Activated CD4-positive, alpha-beta memory T cell treated with anti-CD3 and anti-CD28 coated beads for 36 hours (primary cell): ENCODE data around the gene EDIL3. TPM values are rescaled to one million over a fixed set of nuclear protein-coding genes. Genes with fewer than 3 reads are reported as not detected.

Source experiments
- CTCF ChIA-PET: fragments of 350-600 bp; sonication (Branson Sonifier 250); formaldehyde crosslinking; loops from one replicate; lab custom pipeline; 2021; ENCODE audit warnings: antibody characterized with exemption, inconsistent platforms; lab: Charles Lee
- POLR2A ChIA-PET: fragments of 350-600 bp; sonication (Branson Sonifier 250); formaldehyde crosslinking; loops from one replicate; lab custom pipeline; 2021; ENCODE audit warnings: antibody characterized with exemption; lab: Charles Lee
- DNase-seq: peaks from one replicate; pipeline ENCODE4 v3.0.0-alpha.2; 2020
- H3K27ac Mint-ChIP-seq: one replicate; pipeline ENCODE4 v1.8.0; 2021; ENCODE audit warnings: mixed read lengths
- H3K27me3 Mint-ChIP-seq: one replicate; pipeline ENCODE4 v1.8.0; 2021; ENCODE audit warnings: mixed read lengths
- H3K36me3 Mint-ChIP-seq: one replicate; pipeline ENCODE4 v1.8.0; 2021; ENCODE audit warnings: mixed read lengths
- H3K4me1 Mint-ChIP-seq: one replicate; pipeline ENCODE4 v1.8.0; 2021; ENCODE audit warnings: low read depth, mixed read lengths
- H3K4me3 Mint-ChIP-seq: one replicate; pipeline ENCODE4 v1.8.0; 2021; ENCODE audit warnings: mild to moderate bottlenecking, mixed read lengths
- H3K9me3 Mint-ChIP-seq: one replicate; pipeline ENCODE4 v1.8.0; 2021; ENCODE audit warnings: mixed read lengths
- intact Hi-C: fragments of 100-400 bp; cut with micrococcal nuclease; formaldehyde crosslinking; loops from one replicate; pipeline ENCODE4 v1.15.1; 2023
- total RNA-seq, 2 experiments: library from RNA; stranded (reverse); gene quantifications; one replicate each; pipeline ENCODE4 v1.2.3, GENCODE V29; 2021

Gene EDIL3
- total RNA-seq, 2 experiments from 2014 or later: not detected

DNA sequence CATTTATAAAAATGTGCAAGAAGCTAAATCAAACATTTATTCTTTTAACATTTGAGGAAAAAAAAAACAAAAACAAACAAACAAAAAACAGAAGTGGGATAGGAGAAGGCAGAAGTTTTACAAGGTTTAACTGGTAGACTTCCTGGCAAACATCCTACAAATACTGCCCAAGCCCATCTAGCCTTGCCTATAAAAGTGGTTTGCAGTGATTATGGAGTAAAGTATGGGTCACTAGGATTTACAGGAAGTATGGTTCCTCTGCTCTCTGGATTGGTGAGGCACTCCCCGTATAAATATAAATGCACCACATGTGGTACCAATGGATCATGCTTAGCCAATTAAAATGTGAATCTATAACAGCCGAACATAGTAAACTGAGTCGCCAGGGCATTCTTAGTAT is 291.9 kb downstream of the EDIL3 start:
- POLR2A ChIA-PET: no interaction called here

DNA sequence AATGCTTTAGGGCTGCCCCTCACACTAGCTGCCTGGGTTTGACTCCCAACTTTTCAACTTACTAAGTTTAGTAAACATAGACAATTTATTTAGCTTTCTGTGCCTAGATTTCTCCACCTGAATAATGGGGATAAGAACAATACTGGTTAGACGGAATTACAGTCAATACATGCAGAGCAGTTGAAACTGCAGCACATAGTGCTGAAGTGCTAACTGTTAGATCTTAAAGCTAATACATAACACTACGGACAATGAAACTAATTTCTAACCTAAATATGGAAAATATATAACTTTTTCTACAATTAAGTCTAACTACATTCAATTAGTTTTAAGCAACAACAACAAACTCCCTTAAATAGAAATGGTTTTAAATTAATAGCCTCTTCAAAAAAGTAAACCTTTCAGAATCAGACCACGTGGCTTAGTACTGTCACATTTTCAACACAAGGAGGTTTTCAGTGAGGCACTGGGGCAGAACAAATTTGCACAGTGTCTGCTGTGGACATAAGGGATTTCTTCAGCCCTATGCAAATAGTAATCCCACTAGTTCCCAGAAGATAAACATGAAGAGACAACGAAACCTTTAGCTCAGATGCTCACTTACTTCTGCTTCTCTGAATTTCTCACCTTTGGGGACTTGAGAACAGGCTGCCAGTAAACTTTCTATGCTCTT is 293.4 kb downstream of the EDIL3 start:
- Mint-ChIP-seq H3K27me3 (no peaks in the 10 kb centered on the region), H3K4me3 (no peak overlapping the region), H3K27ac (no peak overlapping the region), H3K36me3 (no peaks in the 10 kb centered on the region), H3K9me3 (peaks cover 2% of the 10 kb centered on the region), H3K4me1 (no peaks in the 10 kb centered on the region)
- CTCF ChIA-PET: no interaction called here
- intact Hi-C loops: no loop called here
- POLR2A ChIA-PET: no interaction called here
- DNase-seq: no peak

More for the DNA sequence above, 291.9 kb downstream of the EDIL3 start:
- no peaks in the 10 kb centered on the region for H3K27me3 Mint-ChIP-seq
- no peak overlapping the region for H3K4me3 Mint-ChIP-seq
- intact Hi-C loops: no loop called here
- H3K36me3 Mint-ChIP-seq: no peaks in the 10 kb centered on the region
- CTCF ChIA-PET: no interaction called here
- H3K27ac Mint-ChIP-seq: no peak overlapping the region
- H3K4me1 Mint-ChIP-seq: no peaks in the 10 kb centered on the region
- DNase-seq: no peak
- H3K9me3 Mint-ChIP-seq: peaks cover 6% of the 10 kb centered on the region

DNA sequence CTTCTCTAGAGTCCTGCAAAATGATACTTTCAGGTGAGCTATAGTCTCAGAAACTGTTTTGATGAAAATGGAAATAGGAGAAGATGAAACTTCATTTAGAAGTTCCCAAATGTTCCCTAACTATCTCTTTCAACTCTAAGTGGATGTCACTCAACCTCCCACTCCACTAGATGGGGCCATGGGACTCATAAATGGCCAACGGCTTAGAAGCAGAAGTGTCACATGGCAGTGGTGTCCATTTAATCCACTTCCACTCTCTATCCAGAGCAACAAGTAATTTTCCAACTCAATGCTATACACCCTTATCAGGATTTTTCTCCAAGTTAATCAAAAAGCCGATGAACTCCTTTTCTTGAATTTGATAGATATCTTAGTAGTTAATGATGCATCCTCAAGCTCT is 295.7 kb downstream of the EDIL3 start:
- CTCF ChIA-PET: no interaction called here
- no peak overlapping the region for H3K4me3 Mint-ChIP-seq
- no peaks in the 10 kb centered on the region for H3K36me3 Mint-ChIP-seq
- no peak overlapping the region for H3K27ac Mint-ChIP-seq
- POLR2A ChIA-PET: no interaction called here
- peaks cover 2% of the 10 kb centered on the region for H3K9me3 Mint-ChIP-seq
- no peaks in the 10 kb centered on the region for H3K4me1 Mint-ChIP-seq
- no peaks in the 10 kb centered on the region for H3K27me3 Mint-ChIP-seq
- intact Hi-C loops: no loop called here
- DNase-seq: no peak

DNA sequence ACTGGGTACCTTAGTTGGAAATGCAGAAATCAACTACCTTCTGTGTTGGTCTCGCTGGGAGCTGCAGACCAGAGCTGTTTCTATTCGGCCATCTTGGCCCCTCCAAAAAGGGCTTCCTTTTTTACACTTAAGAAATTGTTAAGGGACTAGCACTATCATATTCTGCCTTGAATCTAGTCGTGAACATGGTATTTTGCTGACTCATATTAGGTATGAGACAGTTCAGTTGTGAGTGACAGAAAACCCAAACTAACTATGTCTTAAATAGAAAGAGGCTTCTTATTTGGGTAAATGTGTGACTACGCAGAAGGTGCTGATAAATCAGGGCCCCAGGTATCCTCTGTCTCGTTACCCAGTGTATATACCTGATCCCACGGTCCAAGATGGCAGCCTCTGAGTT is 298.2 kb downstream of the EDIL3 start:
- Mint-ChIP-seq H3K27me3 (no peaks in the 10 kb centered on the region), H3K9me3 (no peaks in the 10 kb centered on the region), H3K27ac (no peak overlapping the region), H3K36me3 (no peaks in the 10 kb centered on the region), H3K4me1 (no peaks in the 10 kb centered on the region), H3K4me3 (no peak overlapping the region)
- ChIA-PET CTCF (no interaction called here), POLR2A (no interaction called here)
- DNase-seq: no peak
- intact Hi-C loops: no loop called here

DNA sequence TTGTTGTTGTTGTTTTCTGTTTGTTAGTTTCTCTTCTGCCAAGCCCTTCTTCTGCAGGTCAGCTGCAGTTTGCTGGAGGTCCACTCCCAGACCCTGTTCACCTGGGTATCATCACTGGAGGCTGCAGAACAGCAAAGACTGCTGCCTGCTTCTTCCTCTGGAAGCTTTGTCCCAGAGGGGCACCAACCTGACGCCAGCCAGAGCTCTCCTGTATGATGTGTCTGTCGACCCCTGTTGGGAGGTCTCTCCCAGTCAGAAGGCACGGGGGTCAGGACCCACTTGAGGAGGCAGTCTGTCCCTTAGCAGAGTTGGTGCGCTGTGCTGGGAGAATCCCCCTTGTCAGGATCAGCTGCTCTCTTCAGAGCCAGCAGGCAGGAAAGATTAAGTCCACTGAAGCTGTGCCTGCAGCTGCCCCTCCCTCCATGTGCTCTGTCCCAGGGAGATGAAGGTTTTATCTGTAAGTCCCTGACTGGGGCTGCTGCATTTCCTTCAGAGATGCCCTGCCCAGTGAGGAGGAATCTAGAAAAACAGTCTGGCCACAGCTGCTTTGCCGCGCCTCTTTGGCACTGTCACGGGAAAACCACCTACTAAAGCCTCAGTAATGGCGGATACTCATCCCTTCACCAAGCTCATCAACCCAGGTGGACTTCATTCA is 299.2 kb downstream of the EDIL3 start:
- no peak for DNase-seq
- Mint-ChIP-seq H3K4me1 (no peaks in the 10 kb centered on the region), H3K27me3 (no peaks in the 10 kb centered on the region), H3K9me3 (no peaks in the 10 kb centered on the region), H3K4me3 (no peak overlapping the region), H3K36me3 (no peaks in the 10 kb centered on the region), H3K27ac (no peak overlapping the region)
- POLR2A ChIA-PET: no interaction called here
- CTCF ChIA-PET: no interaction called here
- intact Hi-C loops: no loop called here

DNA sequence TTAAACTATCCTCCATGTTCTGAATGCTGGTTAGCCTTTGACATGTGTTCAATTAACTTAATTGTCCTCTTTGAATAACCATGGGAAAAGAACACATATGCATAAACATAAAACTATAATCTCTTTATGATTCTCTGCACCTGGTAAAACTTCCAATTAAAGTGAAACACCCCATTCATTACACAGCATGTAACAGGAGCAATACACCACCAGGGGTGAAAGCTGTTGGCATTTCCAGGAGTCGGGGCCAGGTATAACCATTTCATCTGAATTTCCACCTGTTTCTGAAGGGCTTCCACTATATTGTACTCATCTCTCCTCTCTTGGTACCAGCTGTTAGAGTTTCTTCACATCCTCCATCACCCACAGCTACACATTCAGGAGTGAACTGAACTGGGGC is 303.8 kb downstream of the EDIL3 start:
- CTCF ChIA-PET: no interaction called here

DNA sequence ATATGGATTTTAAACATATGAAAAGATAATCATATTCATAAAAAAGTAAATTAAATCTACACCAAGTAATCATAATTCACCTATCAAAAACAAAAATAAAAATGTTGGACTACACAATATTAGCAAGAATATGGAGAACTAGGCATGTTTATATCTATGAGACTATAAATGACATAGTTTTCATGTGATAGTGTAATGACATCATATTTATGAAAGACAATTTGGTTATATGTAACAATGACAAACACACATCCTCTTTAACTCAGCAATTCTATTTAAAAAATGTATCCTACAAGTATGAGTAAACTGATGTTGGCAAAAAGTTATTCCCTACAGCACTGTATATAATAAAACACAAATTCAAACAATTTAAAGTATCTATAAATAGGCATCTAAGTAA is 312.3 kb downstream of the EDIL3 start:
- intact Hi-C loops: no loop called here
- no peaks in the 10 kb centered on the region for H3K4me1 Mint-ChIP-seq
- H3K9me3 Mint-ChIP-seq: peaks cover 3% of the 10 kb centered on the region
- H3K36me3 Mint-ChIP-seq: no peaks in the 10 kb centered on the region
- CTCF ChIA-PET: no interaction called here
- H3K27ac Mint-ChIP-seq: no peak overlapping the region
- POLR2A ChIA-PET: no interaction called here
- DNase-seq: no peak
- H3K27me3 Mint-ChIP-seq: no peaks in the 10 kb centered on the region
- H3K4me3 Mint-ChIP-seq: no peak overlapping the region

More for the DNA sequence above, 303.8 kb downstream of the EDIL3 start:
- no peak overlapping the region for H3K4me3 Mint-ChIP-seq
- no peaks in the 10 kb centered on the region for H3K27me3 Mint-ChIP-seq
- no peaks in the 10 kb centered on the region for H3K9me3 Mint-ChIP-seq
- DNase-seq: no peak
- H3K4me1 Mint-ChIP-seq: no peaks in the 10 kb centered on the region
- no peaks in the 10 kb centered on the region for H3K36me3 Mint-ChIP-seq
- POLR2A ChIA-PET: no interaction called here
- intact Hi-C loops: no loop called here
- H3K27ac Mint-ChIP-seq: no peak overlapping the region

DNA sequence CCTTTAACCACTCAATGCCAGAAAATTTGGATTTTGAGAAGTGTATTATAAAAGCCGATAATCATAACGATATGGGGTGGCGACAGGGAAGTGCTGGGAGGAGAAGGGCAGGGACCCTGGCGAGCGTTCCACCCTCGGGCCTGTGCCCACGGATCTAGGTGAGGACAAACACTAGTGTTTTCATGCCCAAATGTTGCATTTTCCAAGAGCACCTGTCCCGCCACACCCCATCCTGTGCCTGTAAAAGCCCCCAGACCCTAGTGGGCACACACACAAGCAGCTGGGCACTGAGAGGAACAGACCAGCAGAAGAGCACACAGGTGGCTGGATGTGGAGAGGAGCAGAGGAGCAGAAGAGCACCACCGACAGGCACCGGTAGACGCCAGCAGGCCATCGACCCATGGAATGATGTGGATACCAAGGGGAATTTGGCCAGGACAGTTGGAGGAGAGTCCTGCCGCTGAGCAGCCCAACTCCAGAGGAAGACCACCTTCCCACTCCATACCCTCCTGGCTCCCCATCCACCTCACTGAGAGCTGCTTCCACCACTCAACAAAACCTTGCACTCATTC is 315.0 kb downstream of the EDIL3 start:
- Mint-ChIP-seq H3K4me3 (no peak overlapping the region), H3K27ac (no peak overlapping the region), H3K9me3 (peaks cover 3% of the 10 kb centered on the region), H3K36me3 (no peaks in the 10 kb centered on the region), H3K4me1 (no peaks in the 10 kb centered on the region), H3K27me3 (no peaks in the 10 kb centered on the region)
- DNase-seq: no peak
- CTCF ChIA-PET: no interaction called here
- intact Hi-C loops: no loop called here
- POLR2A ChIA-PET: no interaction called here

DNA sequence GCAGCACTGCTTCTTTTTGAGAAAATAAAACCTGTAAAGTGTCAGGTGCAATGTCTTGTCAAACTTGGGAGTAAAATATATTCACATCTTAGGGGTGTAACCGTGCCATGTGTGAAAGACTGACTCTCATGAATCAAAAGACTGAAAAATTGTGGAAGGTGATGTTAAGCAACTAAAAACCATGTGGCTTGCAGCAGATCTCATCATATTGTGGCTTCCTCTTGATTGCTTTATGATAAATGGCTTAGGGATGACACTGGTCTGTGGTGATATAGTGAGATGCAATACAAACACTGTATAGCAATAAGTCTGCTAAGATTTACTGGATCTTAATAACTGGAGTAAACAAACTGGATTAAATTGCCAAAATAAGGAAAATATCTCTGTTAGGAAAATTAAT is 321.6 kb downstream of the EDIL3 start:
- ChIA-PET POLR2A (no interaction called here), CTCF (no interaction called here)
- H3K27ac Mint-ChIP-seq: no peak overlapping the region
- no peak overlapping the region for H3K4me3 Mint-ChIP-seq
- intact Hi-C loops: no loop called here
- no peak for DNase-seq
- no peaks in the 10 kb centered on the region for H3K4me1 Mint-ChIP-seq
- H3K36me3 Mint-ChIP-seq: no peaks in the 10 kb centered on the region
- peaks cover 2% of the 10 kb centered on the region for H3K9me3 Mint-ChIP-seq
- no peaks in the 10 kb centered on the region for H3K27me3 Mint-ChIP-seq

DNA sequence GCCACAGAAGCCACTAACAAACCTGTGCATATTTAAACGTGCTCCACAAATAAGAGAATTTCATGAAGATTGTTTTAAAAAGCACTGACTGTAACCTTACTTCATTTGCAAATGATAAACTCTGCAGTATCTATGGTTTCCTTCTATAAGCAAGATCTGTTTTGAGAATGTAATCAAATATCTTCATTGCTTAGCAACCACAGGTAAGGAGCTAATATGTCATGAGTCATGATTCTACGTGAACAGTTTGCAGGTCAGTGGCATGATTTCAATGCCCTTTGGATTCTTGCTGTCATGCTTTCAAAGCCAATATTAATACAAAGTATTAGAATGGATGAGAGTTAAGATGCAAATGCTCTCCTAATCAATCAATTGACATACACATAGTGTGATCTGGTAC is 325.0 kb downstream of the EDIL3 start:
- ChIA-PET CTCF (no interaction called here), POLR2A (no interaction called here)
- H3K9me3 Mint-ChIP-seq: peaks cover 5% of the 10 kb centered on the region
- no peaks in the 10 kb centered on the region for H3K27me3 Mint-ChIP-seq
- no peak overlapping the region for H3K27ac Mint-ChIP-seq
- H3K36me3 Mint-ChIP-seq: no peaks in the 10 kb centered on the region
- no peak overlapping the region for H3K4me3 Mint-ChIP-seq
- intact Hi-C loops: no loop called here
- no peak for DNase-seq
- H3K4me1 Mint-ChIP-seq: no peaks in the 10 kb centered on the region

DNA sequence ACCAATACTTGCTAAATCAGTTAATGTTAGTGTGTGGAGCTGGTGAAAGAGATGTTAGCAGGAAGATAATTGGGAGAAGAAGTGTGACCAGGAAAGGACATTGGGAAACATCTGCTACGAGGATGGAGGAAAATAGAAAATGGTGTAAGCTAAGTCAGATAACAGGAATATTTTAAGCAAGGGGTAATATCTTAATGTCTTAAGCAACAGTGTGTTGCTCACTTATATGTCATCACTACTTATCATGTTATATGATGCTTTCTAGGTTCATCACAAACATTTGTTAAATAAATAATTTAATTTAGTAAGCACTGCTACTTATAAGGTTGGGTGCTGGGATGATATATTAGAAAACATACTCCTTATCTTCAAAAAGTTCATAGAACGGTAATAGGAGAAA is 326.1 kb downstream of the EDIL3 start:
- no peak overlapping the region for H3K4me3 Mint-ChIP-seq
- DNase-seq: no peak
- no peaks in the 10 kb centered on the region for H3K36me3 Mint-ChIP-seq
- intact Hi-C loops: no loop called here
- H3K9me3 Mint-ChIP-seq: peaks cover 5% of the 10 kb centered on the region
- no peak overlapping the region for H3K27ac Mint-ChIP-seq
- H3K4me1 Mint-ChIP-seq: no peaks in the 10 kb centered on the region
- POLR2A ChIA-PET: no interaction called here
- no peaks in the 10 kb centered on the region for H3K27me3 Mint-ChIP-seq
- CTCF ChIA-PET: no interaction called here

DNA sequence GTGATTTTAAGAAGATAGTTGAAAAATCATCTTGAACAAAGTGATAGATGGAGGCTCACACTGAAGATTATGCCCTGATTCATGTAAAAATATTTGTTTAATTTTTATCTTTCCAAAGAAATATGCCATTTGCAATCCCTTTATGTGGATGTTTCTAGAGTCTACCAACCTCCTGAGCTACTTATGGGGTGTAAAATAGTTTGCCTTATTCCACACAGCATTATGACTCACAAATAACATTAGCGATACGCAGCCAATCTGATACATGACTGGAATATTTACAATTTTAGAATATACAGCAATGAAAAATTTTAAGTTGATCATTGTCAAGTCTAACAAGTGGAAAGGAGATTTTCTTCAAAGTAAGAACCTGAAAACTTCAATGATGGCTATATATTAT is 327.5 kb downstream of the EDIL3 start:
- Mint-ChIP-seq H3K4me3 (no peak overlapping the region), H3K4me1 (no peaks in the 10 kb centered on the region), H3K9me3 (peaks cover 5% of the 10 kb centered on the region), H3K27me3 (no peaks in the 10 kb centered on the region), H3K27ac (no peak overlapping the region), H3K36me3 (no peaks in the 10 kb centered on the region)
- ChIA-PET CTCF (no interaction called here), POLR2A (no interaction called here)
- intact Hi-C loops: no loop called here
- DNase-seq: no peak

DNA sequence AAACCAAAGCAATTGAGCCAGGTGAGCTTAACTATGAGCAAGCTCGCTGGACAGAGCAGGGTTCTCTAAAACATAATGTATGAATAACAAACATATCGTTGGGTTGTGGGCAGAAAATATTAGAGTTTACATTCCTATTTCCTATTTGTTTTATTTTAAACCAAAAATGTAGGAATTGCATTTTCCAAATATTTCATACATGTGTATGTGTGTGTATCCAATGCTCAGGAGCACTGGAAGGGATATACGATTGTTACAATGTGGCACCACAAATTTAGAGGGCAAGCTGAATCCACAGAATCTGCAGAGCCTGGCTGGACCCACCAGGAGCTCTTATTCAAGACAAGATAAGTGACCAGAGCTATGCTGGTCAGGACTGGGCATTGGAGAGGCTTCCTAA is 338.7 kb downstream of the EDIL3 start:
- ChIA-PET POLR2A (no interaction called here), CTCF (no interaction called here)
- intact Hi-C loops: no loop called here
- Mint-ChIP-seq H3K4me1 (no peaks in the 10 kb centered on the region), H3K27ac (no peak overlapping the region), H3K36me3 (no peaks in the 10 kb centered on the region), H3K27me3 (no peaks in the 10 kb centered on the region), H3K9me3 (no peaks in the 10 kb centered on the region), H3K4me3 (no peak overlapping the region)
- no peak for DNase-seq
